ENCODE data around the gene BFSP2. TPM values are rescaled to one million over a fixed set of nuclear protein-coding genes. Genes with fewer than 3 reads are reported as not detected.

BFSP2 gene
- total and polyA plus RNA-seq, 2 of the 13 experiments (the other 11 are each of a cell fraction or from before 2014, with no cell fraction given): not detected

DNA sequence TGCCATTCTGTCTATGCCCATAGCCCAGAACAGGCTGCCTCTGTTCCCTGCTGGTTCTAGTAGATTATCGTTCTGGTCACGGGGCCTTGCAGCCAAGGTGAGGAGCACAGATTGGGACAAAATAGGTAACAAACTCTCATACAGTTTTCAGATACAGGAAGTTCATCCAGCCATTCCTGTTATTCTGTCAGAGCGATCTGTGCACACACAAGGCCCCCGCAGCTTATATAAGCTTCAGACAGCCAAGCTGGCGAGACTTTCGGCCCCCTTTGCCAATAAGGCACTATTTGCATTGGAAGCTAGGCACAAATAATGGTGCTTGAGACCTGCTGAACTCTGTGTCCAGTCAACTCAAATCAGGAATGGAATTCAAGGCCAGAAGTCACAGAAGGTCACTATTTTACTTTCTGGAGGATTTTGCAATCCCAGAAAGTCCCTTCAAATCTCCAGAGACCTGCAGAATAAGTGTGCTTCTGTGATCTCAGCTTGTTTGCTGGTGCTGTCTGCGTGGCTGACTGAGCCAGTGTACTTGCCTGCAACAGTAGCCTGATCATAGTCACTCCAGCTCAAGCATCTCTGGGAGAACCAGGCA, 69.4 kb downstream of the BFSP2 start (continued):
- TF ChIP-seq, protein P1, sequence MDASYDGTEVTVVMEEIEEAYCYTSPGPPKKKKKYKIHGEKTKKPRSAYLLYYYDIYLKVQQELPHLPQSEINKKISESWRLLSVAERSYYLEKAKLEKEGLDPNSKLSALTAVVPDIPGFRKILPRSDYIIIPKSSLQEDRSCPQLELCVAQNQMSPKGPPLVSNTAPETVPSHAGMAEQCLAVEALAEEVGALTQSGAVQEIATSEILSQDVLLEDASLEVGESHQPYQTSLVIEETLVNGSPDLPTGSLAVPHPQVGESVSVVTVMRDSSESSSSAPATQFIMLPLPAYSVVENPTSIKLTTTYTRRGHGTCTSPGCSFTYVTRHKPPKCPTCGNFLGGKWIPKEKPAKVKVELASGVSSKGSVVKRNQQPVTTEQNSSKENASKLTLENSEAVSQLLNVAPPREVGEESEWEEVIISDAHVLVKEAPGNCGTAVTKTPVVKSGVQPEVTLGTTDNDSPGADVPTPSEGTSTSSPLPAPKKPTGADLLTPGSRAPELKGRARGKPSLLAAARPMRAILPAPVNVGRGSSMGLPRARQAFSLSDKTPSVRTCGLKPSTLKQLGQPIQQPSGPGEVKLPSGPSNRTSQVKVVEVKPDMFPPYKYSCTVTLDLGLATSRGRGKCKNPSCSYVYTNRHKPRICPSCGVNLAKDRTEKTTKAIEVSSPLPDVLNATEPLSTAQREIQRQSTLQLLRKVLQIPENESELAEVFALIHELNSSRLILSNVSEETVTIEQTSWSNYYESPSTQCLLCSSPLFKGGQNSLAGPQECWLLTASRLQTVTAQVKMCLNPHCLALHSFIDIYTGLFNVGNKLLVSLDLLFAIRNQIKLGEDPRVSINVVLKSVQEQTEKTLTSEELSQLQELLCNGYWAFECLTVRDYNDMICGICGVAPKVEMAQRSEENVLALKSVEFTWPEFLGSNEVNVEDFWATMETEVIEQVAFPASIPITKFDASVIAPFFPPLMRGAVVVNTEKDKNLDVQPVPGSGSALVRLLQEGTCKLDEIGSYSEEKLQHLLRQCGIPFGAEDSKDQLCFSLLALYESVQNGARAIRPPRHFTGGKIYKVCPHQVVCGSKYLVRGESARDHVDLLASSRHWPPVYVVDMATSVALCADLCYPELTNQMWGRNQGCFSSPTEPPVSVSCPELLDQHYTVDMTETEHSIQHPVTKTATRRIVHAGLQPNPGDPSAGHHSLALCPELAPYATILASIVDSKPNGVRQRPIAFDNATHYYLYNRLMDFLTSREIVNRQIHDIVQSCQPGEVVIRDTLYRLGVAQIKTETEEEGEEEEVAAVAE (CRISPR knock-in tag; IDR thresholded peaks at IDR 0.05; ENCODE audit: borderline replicate concordance): 0 out of 2 replicates have a peak, but pooled peaks have one; percentile 27
- TF ChIP-seq ZNF326 (CRISPR knock-in tag; IDR thresholded peaks at IDR 0.05; ENCODE audit: borderline replicate concordance) (no peak), CCDC6 (CRISPR knock-in tag; IDR thresholded peaks at IDR 0.05) (0 out of 2 replicates have a peak, but pooled peaks have one; percentile 41), MAX (IDR thresholded peaks at IDR 0.05) (no peak), RFX5 (IDR thresholded peaks at IDR 0.05; ENCODE audit: low read depth, low read length) (no peak), KDM3A (CRISPR knock-in tag; IDR thresholded peaks at IDR 0.05; ENCODE audit: low read depth) (0 out of 2 replicates have a peak, but pooled peaks have one; percentile 39), GATAD2A (CRISPR knock-in tag; IDR thresholded peaks at IDR 0.05) (peak; percentile 87), NFIC (IDR thresholded peaks at IDR 0.05; ENCODE audit: low read length) (peak; percentile 70; the same call in 1 of the 2 replicates), ZBTB34 (CRISPR knock-in tag; IDR thresholded peaks at IDR 0.05) (peak; percentile 92), MAFK (conservative IDR thresholded peaks at IDR 0.05 in 1 of 2, IDR thresholded peaks at IDR 0.05 in 1 of 2; ENCODE audit: low read length in 2 of 2) (no peak), ERF (CRISPR knock-in tag; IDR thresholded peaks at IDR 0.05) (peak; percentile 17; the same call in 1 of the 2 replicates), ZNF563 (CRISPR knock-in tag; IDR thresholded peaks at IDR 0.05) (no peak), BRCA1 (CRISPR knock-in tag; IDR thresholded peaks at IDR 0.05) (no peak), SRSF1 (optimal IDR thresholded peaks at IDR 0.05; ENCODE audit: low read depth, low read length) (no peak), ZNF460 (CRISPR knock-in tag; IDR thresholded peaks at IDR 0.05; ENCODE audit: borderline replicate concordance) (peak; percentile 44; the same call in 1 of the 2 replicates), RXRA (CRISPR knock-in tag; IDR thresholded peaks at IDR 0.05) (peak; percentile 96), ZMYM3 (CRISPR knock-in tag; IDR thresholded peaks at IDR 0.05) (peak; percentile 52; the same call in 1 of the 2 replicates), YEATS4 (CRISPR knock-in tag; IDR thresholded peaks at IDR 0.05; ENCODE audit: borderline replicate concordance) (peak; percentile 21; the same call in 1 of the 2 replicates)
- TF ChIP-seq, protein P2, sequence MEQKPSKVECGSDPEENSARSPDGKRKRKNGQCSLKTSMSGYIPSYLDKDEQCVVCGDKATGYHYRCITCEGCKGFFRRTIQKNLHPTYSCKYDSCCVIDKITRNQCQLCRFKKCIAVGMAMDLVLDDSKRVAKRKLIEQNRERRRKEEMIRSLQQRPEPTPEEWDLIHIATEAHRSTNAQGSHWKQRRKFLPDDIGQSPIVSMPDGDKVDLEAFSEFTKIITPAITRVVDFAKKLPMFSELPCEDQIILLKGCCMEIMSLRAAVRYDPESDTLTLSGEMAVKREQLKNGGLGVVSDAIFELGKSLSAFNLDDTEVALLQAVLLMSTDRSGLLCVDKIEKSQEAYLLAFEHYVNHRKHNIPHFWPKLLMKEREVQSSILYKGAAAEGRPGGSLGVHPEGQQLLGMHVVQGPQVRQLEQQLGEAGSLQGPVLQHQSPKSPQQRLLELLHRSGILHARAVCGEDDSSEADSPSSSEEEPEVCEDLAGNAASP (CRISPR knock-in tag; IDR thresholded peaks at IDR 0.05; ENCODE audit: borderline replicate concordance): peak; percentile 94; the same call in 1 of the 2 replicates
- TF ChIP-seq, protein P3, sequence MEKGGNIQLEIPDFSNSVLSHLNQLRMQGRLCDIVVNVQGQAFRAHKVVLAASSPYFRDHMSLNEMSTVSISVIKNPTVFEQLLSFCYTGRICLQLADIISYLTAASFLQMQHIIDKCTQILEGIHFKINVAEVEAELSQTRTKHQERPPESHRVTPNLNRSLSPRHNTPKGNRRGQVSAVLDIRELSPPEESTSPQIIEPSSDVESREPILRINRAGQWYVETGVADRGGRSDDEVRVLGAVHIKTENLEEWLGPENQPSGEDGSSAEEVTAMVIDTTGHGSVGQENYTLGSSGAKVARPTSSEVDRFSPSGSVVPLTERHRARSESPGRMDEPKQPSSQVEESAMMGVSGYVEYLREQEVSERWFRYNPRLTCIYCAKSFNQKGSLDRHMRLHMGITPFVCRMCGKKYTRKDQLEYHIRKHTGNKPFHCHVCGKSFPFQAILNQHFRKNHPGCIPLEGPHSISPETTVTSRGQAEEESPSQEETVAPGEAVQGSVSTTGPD (CRISPR knock-in tag; IDR thresholded peaks at IDR 0.05): peak; percentile 95
